ENCODE data around the gene SSR1.

DNA sequence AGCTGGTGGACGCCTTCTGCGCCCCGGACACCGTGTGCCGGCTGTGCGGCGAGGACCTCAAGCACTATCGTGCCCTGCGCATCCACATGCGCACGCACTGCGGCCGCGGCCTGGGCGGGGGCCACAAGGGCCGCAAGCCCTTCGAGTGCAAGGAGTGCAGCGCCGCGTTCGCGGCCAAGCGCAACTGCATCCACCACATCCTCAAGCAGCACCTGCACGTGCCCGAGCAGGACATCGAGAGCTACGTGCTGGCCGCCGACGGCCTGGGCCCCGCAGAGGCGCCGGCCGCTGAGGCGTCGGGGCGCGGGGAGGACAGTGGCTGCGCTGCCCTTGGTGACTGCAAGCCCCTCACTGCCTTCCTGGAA lies 82.7 kb downstream of the SSR1 start:
- TF ChIP-seq, protein P1, sequence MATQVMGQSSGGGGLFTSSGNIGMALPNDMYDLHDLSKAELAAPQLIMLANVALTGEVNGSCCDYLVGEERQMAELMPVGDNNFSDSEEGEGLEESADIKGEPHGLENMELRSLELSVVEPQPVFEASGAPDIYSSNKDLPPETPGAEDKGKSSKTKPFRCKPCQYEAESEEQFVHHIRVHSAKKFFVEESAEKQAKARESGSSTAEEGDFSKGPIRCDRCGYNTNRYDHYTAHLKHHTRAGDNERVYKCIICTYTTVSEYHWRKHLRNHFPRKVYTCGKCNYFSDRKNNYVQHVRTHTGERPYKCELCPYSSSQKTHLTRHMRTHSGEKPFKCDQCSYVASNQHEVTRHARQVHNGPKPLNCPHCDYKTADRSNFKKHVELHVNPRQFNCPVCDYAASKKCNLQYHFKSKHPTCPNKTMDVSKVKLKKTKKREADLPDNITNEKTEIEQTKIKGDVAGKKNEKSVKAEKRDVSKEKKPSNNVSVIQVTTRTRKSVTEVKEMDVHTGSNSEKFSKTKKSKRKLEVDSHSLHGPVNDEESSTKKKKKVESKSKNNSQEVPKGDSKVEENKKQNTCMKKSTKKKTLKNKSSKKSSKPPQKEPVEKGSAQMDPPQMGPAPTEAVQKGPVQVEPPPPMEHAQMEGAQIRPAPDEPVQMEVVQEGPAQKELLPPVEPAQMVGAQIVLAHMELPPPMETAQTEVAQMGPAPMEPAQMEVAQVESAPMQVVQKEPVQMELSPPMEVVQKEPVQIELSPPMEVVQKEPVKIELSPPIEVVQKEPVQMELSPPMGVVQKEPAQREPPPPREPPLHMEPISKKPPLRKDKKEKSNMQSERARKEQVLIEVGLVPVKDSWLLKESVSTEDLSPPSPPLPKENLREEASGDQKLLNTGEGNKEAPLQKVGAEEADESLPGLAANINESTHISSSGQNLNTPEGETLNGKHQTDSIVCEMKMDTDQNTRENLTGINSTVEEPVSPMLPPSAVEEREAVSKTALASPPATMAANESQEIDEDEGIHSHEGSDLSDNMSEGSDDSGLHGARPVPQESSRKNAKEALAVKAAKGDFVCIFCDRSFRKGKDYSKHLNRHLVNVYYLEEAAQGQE (IDR thresholded peaks at IDR 0.05; ENCODE audit: insufficient read depth in 1 of 2, low read depth in 2 of 2, low read length in 2 of 2) = no peak
- TF ChIP-seq POLR2AphosphoS5 (IDR thresholded peaks at IDR 0.05; ENCODE audit: low read depth, low read length) (no peak), TAF1 (IDR thresholded peaks at IDR 0.05; ENCODE audit: borderline replicate concordance, insufficient read depth, low read length) (no peak), SIN3A (IDR thresholded peaks at IDR 0.05; ENCODE audit: borderline replicate concordance, insufficient read depth, low read length) (no peak), FOXP2 (optimal IDR thresholded peaks at IDR 0.05; ENCODE audit: borderline replicate concordance, extremely low read depth, extremely low read length, insufficient read depth) (no peak)

All from PFSK-1 (cell line).